ES-I3 (cell line): ENCODE data around the gene MFSD8.
A peak's percentile ranks its signal among the peaks of the same experiment; 100 is the strongest.
"Not testable (repeated sequence)": the region's sequence is repeated elsewhere in the genome, so short reads cannot be mapped to it uniquely, and the experiment has no call there.

Experiments
- H3K36me3 ChIP-seq: 2 replicates; pipeline ENCODE4 v1.6.1; 2013; ENCODE audit warnings: mild to moderate bottlenecking, low read length, control low read depth, moderate library complexity; ENCODE audit not compliant: insufficient read depth
- H3K4me1 ChIP-seq: 2 replicates; pipeline ENCODE4 v1.6.1; 2013; ENCODE audit warnings: mild to moderate bottlenecking, control low read depth, low read length; ENCODE audit not compliant: insufficient read depth
- H3K9ac ChIP-seq: 2 replicates; pipeline ENCODE4 v1.6.1; 2013; ENCODE audit warnings: low read depth, mild to moderate bottlenecking, low read length, moderate library complexity
- H3K9me3 ChIP-seq: 2 replicates; pipeline ENCODE4 v1.6.1; 2013; ENCODE audit warnings: mild to moderate bottlenecking, low read length, moderate library complexity; ENCODE audit not compliant: control insufficient read depth, insufficient read depth

Gene MFSD8, protein sequence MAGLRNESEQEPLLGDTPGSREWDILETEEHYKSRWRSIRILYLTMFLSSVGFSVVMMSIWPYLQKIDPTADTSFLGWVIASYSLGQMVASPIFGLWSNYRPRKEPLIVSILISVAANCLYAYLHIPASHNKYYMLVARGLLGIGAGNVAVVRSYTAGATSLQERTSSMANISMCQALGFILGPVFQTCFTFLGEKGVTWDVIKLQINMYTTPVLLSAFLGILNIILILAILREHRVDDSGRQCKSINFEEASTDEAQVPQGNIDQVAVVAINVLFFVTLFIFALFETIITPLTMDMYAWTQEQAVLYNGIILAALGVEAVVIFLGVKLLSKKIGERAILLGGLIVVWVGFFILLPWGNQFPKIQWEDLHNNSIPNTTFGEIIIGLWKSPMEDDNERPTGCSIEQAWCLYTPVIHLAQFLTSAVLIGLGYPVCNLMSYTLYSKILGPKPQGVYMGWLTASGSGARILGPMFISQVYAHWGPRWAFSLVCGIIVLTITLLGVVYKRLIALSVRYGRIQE

GRCh38 chr4:127965062-127965802 lies at the start of gene MFSD8, which contains the start of gene ABHD18:
Gene MFSD8 (minus strand): TSS chr4:127965173. CDS start chr4:127965133, 40 bp downstream.
Gene ABHD18 (plus strand): TSS chr4:127965406. CDS start chr4:127982956, 17,550 bp downstream.
- peak within 1 kb of the TSS; percentile 100 for H3K9ac ChIP-seq
- no peaks in the 10 kb centered on the region for H3K36me3 ChIP-seq
- H3K9me3 ChIP-seq, result no peaks in the 10 kb centered on the region
- 0 out of 2 replicates have a peak, but pooled peaks cover 4% of the 10 kb centered on the region for H3K4me1 ChIP-seq

- Histone ChIP-seq H3K4me1 (no peaks in the 10 kb centered on the region), H3K9ac (no peak overlapping the region), H3K36me3 (no peaks in the 10 kb centered on the region), H3K9me3 (no peaks in the 10 kb centered on the region)
Observed at GRCh38 chr4:128009428-128009827, 44.5 kb upstream of the MFSD8 start.

DNA sequence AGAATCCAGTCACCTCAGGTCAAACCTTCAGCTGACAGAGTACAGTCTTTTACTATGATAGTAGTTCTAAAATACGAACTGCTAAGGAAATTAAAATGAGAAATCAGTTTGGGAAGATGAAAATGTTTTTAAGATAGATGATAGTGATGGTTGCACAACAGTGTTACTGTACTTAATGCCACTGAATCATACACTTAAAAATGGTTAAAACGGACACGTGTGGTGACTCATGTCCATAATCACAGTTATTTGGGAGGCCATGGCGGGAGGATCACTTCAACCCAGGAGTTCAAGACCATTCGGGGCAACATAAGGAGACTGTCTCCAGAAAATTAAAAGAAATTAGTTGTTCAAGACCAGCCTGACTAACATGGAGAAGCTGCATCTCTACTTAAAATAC lies 41.6 kb upstream of the MFSD8 start:
- H3K9me3 ChIP-seq, result no peaks in the 10 kb centered on the region
- no peaks in the 10 kb centered on the region for H3K4me1 ChIP-seq
- H3K36me3 ChIP-seq, result no peaks in the 10 kb centered on the region
- no peak overlapping the region for H3K9ac ChIP-seq

GRCh38 chr4:127997534-127998388 lies 32.8 kb upstream of the MFSD8 start:
- Histone ChIP-seq H3K9me3 (no peaks in the 10 kb centered on the region; the same call in 1 of the 2 replicates), H3K36me3 (peaks cover 3% of the 10 kb centered on the region; the same call in 1 of the 2 replicates), H3K4me1 (no peaks in the 10 kb centered on the region), H3K9ac (no peak overlapping the region)

- H3K36me3 ChIP-seq, H3K9me3 ChIP-seq, H3K4me1 ChIP-seq, H3K9ac ChIP-seq: not testable (repeated sequence)
Observed at GRCh38 chr4:127996521-127996920, 31.5 kb upstream of the MFSD8 start.

GRCh38 chr4:127995776-127996175 lies 30.8 kb upstream of the MFSD8 start:
- Histone ChIP-seq H3K9me3 (no peaks in the 10 kb centered on the region; the same call in 1 of the 2 replicates), H3K36me3 (peaks cover 4% of the 10 kb centered on the region; the same call in 1 of the 2 replicates), H3K4me1 (no peaks in the 10 kb centered on the region)

DNA sequence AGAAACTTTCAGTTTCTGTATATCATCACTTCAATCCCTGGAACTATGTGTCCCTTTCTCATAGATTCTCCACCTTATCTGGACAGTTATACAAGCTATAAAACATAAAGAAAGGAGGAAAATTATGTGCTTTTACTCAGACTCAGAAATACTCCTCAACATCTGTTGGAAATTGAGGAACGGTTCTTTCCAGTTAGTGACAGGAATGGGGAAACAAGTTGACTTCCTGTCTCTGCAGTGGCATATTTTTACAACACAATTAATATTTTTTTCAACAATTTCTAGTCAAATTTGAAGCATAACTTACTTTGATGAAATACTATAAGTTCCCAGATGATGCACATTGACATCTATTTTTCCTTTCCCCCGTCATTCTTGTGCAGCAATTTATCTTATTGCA lies 28.2 kb upstream of the MFSD8 start:
- H3K9me3 ChIP-seq, result no peaks in the 10 kb centered on the region; the same call in 1 of the 2 replicates
- H3K36me3 ChIP-seq, result peaks cover 4% of the 10 kb centered on the region; the same call in 1 of the 2 replicates
- H3K4me1 ChIP-seq, result no peaks in the 10 kb centered on the region
- H3K9ac ChIP-seq, result no peak overlapping the region

More at GRCh38 chr4:127995776-127996175, 30.8 kb upstream of the MFSD8 start:
- no peak overlapping the region for H3K9ac ChIP-seq

DNA sequence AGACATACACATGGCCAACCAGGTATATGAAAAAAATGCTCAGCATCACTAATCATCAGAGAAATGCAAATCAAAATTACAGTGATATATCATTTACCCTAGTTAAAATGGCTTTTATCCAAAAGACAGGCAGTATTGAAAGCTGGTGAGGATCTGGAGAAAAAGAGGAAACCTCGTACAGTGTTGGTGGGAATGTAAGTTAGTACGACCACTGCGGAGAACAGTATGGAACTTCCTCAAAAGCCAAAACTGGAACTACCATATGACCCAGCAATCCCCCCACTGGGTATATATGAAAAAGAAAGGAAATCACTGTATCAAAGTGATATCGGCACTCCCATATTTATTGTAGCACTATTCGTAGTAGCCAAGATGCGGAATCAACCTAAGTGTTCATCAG lies 23.7 kb upstream of the MFSD8 start:
- H3K4me1 ChIP-seq, result no peaks in the 10 kb centered on the region
- H3K9me3 ChIP-seq, result no peaks in the 10 kb centered on the region
- H3K36me3 ChIP-seq, result peaks cover 4% of the 10 kb centered on the region; the same call in 1 of the 2 replicates
- H3K9ac ChIP-seq, result no peak overlapping the region

DNA sequence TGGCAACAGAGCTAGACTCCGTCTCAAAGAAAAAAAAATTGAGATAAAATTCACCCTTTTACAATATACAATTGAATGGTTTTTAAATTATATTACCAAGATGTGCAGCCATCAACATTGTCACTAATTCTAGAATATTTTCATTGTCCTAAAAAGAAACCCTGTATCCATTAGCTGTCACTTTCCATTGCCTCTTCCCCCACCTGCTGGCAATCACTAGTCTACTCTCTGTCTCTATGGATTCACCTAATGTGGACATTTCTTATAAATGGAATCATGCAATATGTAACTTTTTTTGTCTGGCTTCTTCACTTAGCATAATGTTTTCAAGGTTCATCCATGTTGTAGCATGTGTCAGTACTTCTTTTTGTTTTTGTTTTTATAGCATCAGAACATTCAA lies 21.0 kb upstream of the MFSD8 start:
- Histone ChIP-seq H3K9me3 (no peaks in the 10 kb centered on the region), H3K9ac (no peak overlapping the region), H3K4me1 (no peaks in the 10 kb centered on the region), H3K36me3 (no peaks in the 10 kb centered on the region)

GRCh38 chr4:127982445-127982844 lies 17.5 kb upstream of the MFSD8 start:
- H3K4me1 ChIP-seq, result no peaks in the 10 kb centered on the region
- H3K9me3 ChIP-seq, result no peaks in the 10 kb centered on the region
- no peak overlapping the region for H3K9ac ChIP-seq
- no peaks in the 10 kb centered on the region for H3K36me3 ChIP-seq

GRCh38 chr4:127978930-127979329 lies 14.0 kb upstream of the MFSD8 start:
- Histone ChIP-seq H3K36me3 (no peaks in the 10 kb centered on the region), H3K9ac (no peak overlapping the region), H3K9me3 (no peaks in the 10 kb centered on the region), H3K4me1 (no peaks in the 10 kb centered on the region)

- peaks cover 4% of the 10 kb centered on the region; the same call in 1 of the 2 replicates for H3K36me3 ChIP-seq
- H3K9me3 ChIP-seq, result no peaks in the 10 kb centered on the region
- H3K4me1 ChIP-seq, result peaks cover 6% of the 10 kb centered on the region; the same call in 1 of the 2 replicates
- no peak overlapping the region for H3K9ac ChIP-seq
Observed at GRCh38 chr4:127975121-127975770, 10.3 kb upstream of the MFSD8 start.

- H3K9me3 ChIP-seq, H3K4me1 ChIP-seq, H3K36me3 ChIP-seq, H3K9ac ChIP-seq: not testable (repeated sequence)
Observed at GRCh38 chr4:127970925-127971324, 6.0 kb upstream of the MFSD8 start.
